Dedifferentiated amniotic fluid mesenchymal stem cell (primary cell): ENCODE measurements around the gene PAXX.

Source experiments
- DNase-seq: peaks from one replicate; pipeline ENCODE4 v3.0.0-alpha.2; 2016; ENCODE audit errors: extremely low spot score

The PAXX gene

GRCh38 chr9:136964833-136965422 lies 27.3 kb upstream of the PAXX start:
- no peak for DNase-seq

DNA sequence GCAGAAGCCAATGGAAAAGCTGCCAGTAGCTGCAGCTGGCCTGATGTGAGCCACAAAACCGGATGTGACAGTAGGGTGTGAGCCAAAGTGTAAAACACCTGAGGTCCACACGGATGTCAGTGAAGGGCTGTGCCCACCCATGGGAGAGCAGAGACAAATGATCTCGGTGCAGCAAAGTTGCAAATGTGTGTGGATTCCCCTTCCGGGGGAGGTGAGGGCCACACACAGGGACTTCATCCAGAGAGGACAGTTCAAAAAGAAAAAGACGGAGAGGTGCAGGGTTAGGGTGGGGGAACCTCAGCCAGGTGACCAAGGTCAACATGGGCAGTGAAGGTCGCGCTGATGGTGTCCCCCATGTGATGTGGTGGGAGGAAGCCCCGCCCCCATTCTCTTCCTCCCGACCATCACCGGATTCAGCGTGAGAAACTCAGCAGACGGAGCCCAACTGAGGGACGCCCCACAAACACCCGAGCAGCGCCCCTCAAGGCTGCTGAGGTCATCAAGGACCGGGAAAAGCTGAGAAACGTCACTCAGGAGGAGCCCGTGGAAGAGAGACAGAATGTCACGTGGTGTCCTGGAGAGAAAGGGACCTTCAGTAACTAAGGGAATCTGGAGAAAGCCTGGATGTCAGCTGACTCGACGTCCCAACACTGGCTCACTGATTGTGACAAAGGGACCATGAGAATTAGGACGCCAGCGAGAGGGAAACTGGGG lies 26.3 kb upstream of the PAXX start:
- no peak for DNase-seq

GRCh38 chr9:136968333-136969127 lies 23.7 kb upstream of the PAXX start:
- no peak for DNase-seq

DNA sequence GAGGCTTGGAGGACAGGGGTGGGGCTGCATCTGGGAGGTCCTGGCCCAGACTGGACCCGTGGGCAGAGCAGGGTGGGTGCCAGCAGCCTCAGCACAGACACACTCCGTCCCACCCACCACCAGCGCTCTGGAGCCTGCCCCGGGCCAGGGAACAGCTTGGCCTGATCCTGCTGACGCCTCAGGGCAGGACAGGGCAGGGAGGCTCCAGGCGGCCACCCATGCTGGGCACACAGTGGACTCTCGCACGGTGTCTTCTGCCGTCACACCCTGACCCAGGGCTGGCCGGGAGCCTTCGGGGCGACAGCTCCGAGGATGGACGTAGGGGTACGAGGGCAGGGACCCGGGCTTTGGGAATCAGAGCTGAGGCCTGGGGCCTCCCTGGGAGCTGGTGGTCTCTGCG lies 23.1 kb upstream of the PAXX start:
- DNase-seq = no peak

DNA sequence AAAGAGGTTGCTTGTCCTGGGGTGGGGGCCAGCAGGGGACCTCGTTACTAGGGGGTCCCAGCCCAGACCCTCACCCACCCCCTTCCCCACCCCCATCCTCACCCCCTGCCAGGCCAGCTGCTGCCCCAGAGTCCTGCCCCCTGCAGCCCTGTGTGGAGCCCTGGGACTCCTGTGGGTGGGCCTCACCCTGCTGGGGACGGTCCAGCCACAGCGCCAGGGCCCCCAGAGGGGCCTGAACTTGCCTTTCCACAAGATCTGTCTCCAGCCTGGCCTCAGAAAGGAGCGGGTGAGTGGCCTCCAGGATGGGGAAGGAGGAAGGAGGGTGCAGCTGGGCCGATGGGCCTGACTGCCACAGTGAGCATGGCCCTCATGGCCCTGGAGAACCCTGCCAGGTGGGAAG lies 22.4 kb upstream of the PAXX start:
- no peak for DNase-seq

- no peak for DNase-seq
Measured at GRCh38 chr9:136970361-136970760, 21.9 kb upstream of the PAXX start.

DNA sequence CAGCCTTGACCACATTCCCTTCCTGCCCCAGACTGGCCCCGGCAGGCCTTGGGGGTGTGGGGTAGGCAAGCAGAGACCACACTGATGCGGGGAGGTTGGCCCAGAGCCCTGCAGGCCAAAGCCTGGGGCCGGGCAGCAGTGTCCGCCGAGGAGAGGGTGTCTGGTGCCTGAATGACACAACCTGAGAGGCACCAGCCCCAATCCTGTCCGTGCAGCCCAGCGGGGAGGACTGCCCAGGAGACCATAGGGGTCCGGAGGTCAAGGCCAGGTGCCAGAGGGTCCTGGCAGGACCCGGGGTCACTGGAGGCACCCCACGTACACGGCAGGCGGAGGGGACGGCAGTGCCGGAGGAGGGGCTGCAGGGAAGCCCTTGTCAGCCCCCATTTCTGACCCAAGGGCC lies 20.5 kb upstream of the PAXX start:
- no peak for DNase-seq

GRCh38 chr9:136972335-136972734 lies 19.9 kb upstream of the PAXX start:
- no peak for DNase-seq

- no peak for DNase-seq
Measured at GRCh38 chr9:136972743-136973142, 19.5 kb upstream of the PAXX start.

DNA sequence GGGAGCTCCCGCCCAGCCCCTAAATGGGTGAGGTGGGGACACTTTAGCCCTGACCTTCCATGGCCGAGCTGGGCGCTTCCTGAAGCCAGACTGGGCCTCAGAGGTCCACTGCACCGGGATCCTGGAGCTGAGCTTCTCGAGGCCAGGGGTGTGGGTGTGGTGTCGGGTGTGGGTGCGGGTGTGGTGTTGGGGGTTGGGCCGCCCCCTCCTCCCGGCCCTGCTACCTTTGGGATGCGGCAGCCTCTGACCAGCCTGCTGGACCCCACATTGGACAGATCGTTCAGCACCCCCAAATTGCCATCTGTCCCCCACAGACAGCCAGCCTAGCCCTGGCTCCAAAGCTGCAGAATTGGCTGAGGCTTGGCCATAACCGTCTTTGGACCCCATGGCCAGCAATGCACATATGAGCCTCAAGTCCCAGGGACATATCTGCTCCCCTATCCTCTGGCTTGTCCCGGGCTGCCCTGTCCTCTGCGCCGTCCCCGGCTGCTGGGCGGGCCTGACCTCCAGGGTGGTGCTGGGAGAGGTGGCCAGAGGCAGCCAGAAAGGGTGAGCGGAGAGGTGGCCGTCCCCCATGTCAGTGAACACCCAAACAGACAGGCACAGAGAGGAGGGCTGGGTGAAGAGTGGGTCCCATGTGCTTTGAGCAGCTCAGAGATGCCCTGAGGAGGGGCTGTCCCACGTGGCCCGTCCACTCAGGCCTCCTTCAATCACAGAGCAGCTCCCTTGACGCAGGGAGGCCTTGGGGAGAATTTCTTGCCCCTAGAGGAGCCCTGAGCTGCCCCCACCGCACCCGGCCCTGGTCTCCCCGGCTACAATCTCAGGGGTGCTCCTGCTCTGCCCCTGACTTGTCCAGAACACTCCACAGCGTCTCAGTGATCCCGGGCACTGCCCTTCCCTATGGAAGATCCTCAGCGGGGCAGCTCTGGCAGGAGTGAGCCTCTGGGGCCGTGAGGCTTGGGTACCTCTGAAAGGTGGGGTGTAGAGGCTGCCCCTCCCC lies 18.3 kb upstream of the PAXX start:
- no peak for DNase-seq

DNA sequence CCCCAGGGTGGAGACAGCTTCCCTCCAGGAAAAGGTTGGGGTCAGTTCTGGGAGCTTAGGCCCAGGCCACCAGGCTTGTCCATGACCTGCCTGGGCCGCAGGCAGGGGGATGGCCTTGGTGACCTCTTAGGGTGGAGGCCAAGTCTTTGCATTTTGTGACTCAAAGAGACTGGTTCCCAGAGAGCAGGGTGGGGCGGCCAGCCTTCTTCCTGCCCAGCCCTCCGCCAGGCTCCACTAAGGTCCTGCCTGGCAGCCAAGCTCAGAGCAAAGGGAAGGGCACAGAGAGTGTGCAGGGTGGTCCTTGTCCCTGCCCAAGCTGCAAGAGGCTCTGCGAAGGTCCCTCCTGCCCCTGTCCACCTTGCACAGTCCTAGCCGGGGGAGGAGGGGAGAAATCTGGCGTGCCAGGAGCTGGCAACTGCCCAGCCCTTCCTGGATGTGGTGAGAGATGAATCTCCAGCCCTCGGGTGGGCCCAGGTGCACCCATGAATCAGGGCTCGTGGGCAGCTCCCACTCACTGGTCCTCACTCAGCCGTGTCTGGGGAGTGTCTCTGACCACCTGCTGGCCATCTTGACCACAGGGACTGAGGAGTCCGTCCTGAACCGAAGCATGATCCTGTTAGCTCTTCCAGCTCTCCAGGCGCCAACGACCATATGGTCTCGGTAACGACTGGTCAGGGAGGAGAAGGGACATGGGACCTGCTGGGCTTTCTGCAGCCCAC lies 17.2 kb upstream of the PAXX start:
- no peak for DNase-seq

DNA sequence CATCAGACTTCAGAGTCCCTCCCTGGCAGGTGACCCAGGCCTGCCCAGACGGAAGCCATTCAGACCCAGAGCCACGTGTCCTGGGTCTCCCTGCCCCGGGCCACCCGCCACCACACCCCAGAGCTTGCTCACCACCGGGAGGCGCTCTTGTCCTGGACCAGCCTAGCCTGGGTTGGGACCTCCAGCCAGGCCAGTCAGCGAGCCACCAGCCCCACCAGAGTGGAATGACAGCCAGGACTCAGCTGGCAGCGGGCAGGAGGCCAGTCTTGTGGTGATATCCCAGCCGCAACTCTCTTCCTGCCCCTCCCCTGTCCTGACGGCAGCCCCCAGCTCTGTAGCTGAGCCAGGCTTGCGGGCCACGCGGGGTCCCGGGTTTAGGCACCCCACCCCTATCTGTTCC lies 16.6 kb upstream of the PAXX start:
- DNase-seq = no peak

GRCh38 chr9:136977223-136977622 lies 15.0 kb upstream of the PAXX start, which contains the start of gene PTGDS:
PTGDS (plus strand) TSS chr9:136977504; CDS start chr9:136977579, 75 bp downstream.
- no peak for DNase-seq

GRCh38 chr9:136977649-136978072 lies 14.6 kb upstream of the PAXX start:
- DNase-seq = no peak

- no peak for DNase-seq
Measured at GRCh38 chr9:136978073-136978864, 14.0 kb upstream of the PAXX start.

DNA sequence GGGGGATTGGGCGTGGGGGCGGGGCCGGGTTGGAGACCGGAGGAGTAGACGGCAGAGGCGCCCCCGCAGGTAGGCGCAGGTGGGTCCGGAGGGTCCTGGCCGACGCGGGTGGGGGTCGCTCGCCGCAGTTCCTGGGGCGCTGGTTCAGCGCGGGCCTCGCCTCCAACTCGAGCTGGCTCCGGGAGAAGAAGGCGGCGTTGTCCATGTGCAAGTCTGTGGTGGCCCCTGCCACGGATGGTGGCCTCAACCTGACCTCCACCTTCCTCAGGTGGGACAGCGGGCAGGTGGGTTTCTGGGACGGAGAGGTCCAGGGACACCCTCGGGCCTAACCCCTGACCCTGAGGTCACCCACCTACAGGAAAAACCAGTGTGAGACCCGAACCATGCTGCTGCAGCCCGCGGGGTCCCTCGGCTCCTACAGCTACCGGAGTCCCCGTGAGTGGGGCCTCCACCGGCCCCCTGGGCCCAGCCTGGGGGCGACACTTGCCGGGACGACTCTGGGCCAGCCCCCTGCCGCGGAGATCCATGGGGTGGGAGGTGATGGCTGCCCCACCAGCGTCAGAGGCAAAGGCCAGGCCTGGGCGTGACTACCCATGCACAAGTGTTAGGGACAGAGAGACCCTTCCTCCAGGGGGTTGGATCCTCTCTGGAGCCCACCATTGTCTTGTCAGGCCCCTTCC lies 13.2 kb upstream of the PAXX start:
- no peak for DNase-seq

DNA sequence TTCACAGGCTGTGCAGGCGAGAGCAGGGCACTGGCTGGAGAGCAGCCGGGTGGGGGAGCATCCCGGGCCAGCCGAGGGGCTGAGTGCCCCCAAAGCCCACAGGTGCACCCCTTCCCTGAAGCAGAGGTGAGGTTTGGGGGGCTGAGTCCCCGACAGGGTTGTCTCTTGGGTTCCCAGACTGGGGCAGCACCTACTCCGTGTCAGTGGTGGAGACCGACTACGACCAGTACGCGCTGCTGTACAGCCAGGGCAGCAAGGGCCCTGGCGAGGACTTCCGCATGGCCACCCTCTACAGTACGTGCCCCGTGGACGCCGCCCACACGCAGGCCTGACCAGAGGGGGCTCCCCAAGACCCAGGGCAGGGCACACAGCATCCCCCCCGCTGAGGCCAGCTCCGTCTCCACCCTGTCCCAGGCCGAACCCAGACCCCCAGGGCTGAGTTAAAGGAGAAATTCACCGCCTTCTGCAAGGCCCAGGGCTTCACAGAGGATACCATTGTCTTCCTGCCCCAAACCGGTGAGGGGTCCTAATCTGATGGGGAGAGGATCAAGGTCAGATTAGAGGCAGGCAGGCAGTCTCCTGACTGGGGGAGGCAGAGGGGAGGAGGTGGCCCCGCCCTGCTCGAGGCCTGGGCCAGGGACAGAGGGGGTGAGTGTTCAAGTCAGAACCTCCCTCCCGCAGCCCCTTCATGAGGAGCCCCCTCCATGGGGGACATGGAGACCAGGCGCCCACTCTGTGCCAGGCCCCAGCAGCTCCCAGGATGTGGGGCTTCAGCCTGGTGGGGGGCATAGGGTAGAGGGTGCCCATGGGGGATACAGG lies 12.2 kb upstream of the PAXX start:
- DNase-seq = no peak

DNA sequence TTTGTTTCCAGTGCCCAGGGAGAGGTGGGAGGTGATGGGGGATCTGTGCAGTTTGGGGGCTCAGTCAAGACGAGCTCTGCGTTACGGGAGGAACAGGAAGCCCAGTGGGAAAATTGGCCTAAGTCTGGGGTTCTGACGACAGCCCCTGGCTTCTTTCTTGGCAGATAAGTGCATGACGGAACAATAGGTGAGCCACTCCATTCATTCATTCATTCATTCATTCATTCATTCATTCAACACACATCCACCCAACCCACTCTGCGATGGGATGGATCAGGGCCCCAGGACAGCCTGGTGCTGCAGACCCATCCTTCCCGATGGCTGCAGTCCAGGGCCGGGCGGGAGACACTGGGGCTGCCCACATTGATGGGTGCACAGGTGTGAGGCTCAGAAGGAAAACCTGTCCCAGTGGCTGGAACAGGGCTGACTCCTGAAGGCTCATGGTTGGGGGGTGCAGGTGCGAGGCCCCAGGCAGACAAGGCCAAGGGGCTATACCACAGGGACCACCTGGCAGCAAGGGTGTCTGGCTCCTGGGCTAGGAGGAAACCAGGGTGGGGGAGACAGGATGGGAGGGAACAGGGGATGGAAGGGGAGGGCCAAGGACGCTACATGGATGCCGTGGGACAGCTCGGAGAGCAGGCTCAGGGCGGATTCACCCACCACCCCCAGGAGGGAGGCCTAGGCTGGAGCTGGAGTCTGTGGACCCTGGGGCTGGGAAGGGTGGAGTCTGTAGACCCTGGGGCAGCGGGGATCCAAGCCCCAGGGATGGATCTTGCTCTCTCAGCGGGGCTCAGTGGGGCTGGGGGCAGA lies 11.3 kb upstream of the PAXX start:
- no peak for DNase-seq
